Inflammatory macrophage treated with lipopolysaccharide for 4 hours (primary cell): ENCODE measurements around the gene RHOBTB3.

Experiments used
- DNase-seq: peaks from one replicate; pipeline ENCODE4 v3.0.0-alpha.2; 2020

RHOBTB3 gene

DNA sequence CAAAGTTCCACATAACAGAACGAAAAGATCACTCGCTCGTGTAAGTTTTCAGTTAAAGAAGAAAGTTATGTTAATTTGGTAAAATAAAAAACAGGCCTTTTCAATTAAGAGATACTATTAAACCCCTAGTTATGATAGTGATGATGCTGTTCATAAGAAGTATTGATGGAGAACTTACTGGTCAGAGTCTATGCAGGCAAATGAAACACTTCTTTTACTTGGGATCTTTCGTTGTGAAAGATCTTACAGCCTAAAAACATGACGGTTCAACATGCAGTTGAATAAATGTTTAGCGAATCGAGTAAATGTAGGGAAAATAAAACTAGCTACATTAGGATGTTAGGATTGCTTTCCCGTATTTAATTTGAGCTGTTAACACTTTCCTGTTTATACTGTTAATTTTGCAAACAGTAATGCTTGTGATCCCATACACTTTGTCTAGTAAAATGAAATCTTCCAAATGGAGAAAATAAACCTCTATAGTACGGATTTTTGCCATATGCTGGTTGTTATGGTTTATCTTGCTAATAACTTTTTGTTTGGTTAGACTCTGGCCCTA, 2.0 kb downstream of the RHOBTB3 start:
- no peak for DNase-seq

DNA sequence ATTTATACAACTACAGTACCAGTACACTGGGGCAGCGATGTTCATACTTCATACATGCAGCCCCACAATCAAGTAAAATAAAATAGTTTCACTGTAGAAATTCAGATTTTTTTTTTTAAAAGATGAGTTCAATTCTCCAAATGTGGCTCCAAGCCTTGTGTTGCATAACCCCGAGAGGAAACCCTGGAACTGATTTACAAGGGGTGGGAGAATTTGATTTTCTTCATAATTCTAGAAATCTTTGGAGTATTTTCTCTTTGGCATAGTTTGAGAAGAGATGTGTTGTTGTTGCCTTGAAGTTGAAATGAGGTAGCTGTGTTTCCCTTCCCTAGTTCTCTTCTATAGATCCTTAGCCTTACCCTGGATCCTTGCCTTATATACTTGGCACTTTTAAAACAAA, 3.1 kb downstream of the RHOBTB3 start:
- no peak for DNase-seq

DNA sequence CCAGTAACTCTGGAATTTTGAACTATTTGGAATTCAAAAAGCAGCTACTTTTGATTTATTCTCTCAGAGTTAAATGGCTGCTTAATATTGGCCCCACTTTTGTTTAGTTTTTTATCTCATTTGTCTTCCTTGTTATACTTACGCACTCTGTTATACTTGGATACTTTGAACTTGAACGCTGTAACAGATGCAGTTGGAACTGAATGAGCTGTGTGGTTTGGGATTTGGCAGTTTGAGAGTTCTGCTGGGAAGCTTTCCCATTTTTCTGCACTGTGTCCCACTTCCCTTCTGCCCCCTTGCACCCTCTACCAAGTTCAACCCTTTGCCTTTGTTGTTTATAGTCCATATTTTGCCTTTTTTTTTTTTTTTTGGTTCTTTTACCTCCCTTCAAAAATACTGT, 3.8 kb downstream of the RHOBTB3 start:
- DNase-seq, result no peak

DNA sequence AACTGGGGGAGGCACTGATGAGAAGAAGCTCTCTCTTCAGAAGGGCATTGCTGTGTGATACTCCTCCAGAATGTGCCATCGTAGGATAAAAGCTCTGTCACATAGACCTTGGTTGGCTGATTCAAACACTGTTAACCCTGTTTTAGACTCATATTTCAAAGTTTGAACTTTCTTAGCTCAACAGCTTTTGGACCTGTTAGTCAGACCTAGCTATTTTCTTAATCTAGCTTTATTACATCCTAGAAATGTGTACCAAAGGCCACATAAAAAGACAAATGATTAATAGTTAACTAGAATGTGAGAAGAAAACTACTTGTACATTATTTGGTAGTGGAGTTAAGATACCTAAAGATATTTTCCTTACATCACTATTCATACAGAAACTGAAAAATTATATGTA, 4.3 kb downstream of the RHOBTB3 start:
- DNase-seq, result no peak

DNA sequence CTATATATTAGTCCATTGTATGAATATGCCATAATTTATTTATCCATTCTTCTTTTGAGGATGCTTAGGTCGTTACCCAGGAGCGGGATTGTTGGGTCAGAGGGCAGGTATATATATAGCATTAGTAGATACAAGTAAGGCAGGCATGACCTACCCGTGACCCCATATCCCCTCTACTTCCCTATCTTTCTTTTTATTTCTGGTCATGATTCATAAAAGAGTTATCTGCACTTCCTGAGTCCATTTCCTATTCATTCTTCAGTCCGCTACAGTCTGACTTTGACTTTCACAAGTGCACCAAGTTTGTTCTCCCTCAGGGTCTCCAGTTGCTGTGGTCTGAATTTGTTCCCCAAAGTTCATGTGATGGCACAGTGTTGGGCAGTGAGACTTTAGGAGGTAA, 6.9 kb downstream of the RHOBTB3 start:
- DNase-seq, result peak; percentile 57

DNA sequence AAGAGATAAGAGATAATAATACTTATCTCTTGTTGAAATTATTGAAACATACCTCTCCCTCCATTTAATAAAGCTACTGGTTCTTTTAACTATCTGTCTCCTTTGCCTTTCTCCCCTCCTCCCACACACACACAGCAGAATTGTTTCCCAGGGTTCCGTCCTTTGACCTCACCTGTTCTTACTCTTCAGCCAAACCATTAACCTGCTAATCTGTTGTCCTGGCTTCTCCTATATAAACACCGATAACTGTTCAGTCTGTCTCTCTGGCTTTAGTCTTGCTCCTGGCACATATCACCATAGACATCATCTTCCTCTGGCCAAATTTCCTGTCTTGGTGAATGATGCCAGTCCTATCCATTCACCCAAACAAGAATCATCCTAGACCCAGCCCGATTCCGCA, 7.7 kb downstream of the RHOBTB3 start:
- DNase-seq, result no peak

DNA sequence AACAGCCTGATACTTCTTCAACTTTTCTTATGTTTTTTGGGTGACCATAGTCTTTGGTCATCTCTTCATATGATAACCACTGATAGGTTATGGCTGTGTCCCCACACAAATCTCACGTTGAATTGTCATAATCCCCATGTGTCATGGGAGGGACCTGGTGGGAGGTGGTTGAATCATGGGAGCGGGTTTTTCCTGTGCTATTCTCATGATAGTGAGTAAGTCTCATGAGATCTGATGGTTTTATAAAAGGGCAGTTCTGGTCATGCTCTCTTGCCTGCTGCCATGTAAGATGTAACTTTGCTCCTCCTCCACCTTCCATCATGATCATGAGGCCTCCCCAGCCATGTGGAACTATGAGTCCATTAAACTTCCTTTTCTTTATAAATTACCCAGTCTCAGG, 8.7 kb downstream of the RHOBTB3 start:
- peak; percentile 64 for DNase-seq

DNA sequence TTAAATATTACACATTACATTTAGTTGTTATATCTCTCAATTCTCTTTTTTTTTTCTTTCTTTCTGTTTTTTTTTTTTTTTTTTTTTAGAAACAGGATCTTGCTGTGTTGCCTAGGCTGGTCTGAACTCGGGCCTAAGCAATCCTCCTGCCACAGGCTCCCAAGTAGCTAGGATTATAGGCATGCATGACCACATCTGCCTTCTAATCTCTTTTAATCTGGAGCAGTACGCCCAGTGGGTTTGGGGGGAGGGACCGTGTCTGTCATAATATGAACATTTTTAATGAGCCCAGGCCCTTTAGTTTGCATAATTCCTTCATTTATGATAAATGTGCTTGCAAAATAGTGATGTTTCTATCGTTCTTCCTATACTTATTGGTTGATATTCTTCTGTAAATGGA, 10.3 kb downstream of the RHOBTB3 start:
- DNase-seq, result no peak

DNA sequence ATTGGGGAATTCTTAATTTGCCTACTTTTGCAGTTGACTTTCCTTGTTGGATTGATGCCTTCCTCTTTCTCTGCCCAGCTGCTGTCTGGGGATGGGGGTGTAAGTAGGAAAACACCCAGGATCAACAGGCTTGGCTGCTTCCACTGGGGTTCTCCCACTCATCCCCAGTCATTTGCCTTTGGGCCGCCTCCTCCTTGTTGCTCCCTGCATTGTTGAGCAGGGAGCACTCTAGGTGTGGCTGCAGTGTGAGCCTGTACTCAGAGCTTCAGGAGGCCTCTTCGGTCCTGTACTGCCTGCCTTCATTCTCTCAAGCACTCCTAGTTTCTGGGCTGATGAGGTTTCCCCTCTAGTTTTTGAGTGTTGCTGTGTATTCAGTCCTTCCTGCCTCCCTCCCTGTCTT, 12.1 kb downstream of the RHOBTB3 start:
- DNase-seq, result no peak

DNA sequence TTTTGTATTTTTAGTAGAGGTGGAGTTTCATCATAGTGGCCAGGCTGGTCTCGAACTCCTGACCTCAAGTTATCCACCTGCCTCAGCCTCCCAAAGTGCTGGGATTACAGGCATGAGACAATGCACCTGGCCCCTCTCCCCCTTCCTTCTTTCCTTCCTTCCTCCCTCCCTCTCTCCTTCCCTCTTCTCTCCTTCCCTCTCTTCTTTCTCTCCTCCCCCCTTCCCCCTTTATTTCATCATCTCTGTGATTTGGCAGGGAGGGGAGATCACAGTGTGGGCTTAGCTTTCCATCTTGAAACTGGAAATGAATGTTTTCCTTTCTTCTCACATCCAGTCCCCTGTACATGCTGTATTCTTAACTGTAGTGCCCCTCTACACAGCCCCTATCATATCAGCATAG, 12.7 kb downstream of the RHOBTB3 start:
- DNase-seq, result no peak

DNA sequence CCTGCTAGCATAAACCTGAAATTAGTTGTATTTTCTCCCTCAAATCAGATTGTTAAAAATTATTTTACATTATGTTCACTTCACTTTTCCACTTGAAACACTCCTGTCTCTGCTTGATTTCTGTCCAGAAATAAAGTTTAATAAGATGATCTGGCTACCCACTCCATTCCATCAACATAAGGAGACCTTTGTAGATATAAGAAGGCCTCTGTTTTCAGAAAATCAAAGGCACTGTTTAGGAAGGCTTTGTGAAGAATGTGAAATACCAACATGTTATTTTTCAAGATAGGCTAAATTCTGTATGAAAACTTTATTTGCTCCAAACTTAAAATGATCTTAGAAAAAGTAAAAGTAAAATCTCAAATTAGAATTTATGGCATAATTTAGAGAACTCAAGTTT, 15.1 kb downstream of the RHOBTB3 start:
- DNase-seq, result no peak

DNA sequence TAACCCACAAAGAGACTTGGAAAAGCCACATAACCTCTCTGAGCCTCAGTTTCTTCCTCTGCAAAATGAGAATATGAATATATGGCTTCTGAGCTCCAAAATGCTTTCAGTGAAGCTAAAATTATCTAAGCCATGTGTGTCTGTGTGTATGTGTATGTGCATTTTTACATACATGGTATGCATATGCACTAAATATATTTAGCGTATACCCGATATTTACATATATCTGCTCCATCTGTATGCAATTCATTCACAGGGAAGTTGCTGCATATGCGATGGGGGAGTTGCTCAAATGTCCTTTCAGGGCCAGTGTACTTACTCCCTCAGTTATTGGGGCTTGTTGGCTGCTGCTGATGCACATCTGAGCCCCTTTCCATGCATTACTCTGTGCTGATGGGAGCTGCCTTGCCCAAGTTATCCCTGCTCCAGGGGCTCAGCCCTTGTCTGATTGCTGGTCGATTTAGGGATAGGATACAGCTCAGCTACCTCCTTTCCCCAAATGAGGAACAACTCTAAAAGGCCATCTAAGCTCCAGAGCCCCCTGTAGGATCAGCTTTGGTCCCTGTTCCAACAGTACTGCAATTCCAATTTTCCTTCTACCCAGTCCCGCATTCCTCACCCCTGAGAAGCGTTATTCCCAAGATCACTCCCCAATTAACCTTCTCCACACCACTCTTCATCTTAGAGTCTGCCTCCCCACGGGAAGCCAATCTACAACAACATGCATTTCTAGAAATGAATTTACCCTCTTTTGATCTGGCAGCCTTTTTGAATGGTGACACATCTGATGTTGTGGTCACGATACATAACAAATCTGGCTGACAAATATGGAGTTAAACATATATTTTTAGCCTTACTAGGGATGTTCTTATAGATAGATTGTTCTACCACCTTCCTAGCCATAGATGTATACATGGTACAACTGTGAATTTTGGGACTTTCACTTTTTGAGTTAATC, 15.9 kb downstream of the RHOBTB3 start:
- no peak for DNase-seq

DNA sequence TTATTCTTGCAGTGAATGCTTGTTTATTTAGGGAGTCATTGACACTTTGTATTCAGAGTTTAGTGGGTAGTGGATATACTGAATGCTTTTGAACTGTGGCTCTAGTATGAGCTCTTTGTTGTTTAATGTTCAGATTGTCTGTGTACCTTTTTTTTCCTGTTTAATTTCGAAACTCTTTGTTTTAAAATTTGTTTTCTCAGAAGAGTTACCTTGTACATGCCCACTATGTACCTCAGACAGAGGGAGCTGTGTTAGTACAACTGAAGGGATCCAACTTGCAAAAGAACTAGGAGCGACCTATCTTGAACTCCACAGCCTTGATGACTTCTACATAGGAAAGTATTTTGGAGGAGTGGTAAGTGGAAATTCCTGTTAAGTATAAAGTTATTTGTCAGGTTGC, 17.0 kb downstream of the RHOBTB3 start:
- no peak for DNase-seq

DNA sequence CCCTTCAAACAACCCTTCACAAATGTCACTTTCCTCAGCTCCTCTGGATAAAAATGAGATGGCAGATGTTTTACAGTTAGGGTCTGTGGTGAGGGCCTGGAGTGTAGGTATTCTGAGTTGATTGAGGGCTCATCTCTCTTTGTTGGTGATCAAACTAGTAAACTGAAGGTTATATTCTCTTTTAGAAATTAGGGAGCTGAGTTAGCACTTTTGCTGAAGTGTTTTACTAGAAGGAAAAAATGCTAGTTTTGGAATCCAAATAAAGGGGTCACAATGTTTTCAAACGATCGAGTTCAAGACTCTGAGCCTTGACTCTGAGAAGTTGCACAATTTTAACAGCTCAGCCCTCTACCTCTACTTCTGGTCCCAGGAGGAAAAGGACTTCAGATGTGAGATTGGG, 23.4 kb downstream of the RHOBTB3 start:
- no peak for DNase-seq

DNA sequence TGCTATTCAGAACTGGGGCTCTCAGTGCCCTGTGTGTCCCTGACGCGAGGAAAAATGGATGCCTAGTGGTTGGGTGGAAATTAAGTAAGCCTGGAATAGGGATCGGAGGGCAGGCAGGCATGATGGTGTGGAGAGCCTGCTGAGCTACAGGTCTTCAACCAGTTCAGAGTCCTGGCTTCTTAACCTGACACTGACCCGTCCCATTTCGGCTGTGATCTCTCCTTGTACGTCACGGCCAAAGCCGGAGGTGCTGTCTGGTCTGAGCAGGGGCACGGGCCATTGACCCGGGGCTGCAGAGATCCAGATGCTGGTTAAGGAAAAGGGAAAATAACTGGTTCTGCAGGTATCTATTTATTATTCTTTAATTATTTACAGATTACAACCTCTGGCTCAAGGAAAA, 27.9 kb downstream of the RHOBTB3 start:
- DNase-seq, result no peak

DNA sequence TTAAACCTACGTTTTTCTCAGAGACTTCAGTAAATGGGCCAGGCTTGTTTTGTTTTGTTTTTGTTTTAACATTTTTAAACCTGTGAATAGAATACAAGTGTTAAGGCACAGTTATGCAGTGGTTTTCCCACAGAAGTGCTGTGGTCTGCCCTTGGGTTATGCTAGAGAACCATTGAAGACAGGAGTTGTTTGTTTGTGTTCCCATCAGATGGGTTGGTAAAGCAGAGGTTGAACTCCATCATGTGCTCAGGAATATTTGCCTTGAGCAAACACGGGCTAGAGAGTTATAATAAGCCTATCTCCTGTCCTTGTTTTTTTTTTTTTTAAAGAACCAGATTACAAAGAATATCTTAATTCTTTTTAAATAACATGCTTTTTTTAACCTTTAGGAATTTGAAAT, 28.5 kb downstream of the RHOBTB3 start:
- DNase-seq, result no peak

DNA sequence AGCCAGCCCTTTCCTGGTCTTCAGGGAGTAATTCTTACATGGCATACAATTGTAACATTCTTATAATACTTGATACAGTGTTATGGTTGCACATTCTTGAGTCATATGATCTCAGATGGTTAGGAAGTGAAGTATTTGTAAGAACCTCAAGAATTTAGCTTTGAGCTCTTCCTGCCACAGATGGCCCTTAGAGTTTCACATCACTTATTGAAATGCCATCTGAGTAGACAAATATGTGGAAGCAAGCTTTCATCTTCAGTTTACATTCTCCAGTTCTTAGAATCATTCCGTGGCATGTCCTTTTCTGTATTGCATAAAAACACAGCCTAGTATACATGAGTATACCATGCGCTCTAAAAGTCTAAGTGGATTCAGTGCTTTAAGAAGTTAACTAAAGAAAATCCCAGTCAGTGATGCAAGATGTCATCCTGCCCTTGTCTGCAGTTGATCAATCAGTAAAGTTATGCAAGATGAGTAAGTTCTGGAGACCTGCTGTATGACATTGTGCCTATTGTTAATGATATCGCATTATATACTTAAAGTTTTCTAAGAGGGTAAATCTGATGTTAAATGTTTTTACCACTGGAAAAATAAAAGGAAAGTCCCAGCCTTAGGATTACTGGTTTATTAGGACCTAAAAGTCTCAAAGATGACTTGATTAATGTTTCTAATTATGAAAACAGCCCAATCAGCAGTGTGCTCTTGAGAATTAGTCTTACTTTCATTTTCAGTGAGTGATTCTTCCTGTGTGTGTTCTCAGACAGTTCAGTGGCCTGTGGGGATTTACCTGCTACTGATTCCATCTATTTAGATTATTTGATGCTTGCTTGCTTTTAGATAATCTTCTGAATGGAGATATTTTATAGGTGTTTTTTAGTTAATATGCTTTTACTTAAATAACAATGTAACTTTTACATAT, 29.4 kb downstream of the RHOBTB3 start:
- DNase-seq, result peak; percentile 91

DNA sequence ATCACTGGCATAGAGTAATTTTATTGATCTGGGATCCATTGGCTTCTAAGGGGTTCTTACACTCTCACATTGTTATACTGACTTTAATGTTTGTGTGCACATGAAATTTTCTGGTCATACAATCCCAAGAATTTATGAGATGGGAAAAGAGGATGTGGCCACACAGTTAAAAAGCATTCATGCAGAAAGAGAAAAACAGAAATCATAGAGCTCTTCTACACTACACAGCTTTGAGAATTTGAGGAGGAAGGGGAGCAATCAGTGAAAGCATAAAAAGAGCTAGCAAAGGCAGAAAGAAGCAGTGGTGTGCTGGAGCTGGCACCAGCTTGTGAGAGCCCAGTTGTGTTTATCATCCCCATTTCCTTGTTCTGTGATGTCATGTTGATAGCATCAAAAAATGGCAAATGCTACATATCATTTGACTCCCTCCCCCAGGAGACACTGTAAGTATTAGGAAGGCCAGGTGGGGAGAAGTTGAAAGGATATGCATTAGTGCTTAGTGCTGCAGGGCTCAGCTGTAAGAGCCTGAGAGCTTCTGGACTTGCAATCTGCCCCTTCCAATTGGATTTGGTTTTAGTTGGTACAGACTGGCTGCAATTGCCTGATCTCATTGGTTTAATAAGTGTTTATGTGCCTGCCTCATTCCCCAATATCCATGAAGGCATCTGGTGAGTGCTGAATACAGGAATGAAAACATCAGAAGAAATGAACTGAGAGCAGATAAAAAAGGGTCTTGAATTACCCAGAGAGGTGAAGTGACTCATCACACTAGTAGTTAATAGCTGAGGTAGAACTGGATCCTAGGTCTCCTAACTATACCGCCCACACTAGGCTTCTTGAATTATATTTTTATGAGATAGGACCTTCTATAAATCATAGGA, 30.9 kb downstream of the RHOBTB3 start:
- no peak for DNase-seq

DNA sequence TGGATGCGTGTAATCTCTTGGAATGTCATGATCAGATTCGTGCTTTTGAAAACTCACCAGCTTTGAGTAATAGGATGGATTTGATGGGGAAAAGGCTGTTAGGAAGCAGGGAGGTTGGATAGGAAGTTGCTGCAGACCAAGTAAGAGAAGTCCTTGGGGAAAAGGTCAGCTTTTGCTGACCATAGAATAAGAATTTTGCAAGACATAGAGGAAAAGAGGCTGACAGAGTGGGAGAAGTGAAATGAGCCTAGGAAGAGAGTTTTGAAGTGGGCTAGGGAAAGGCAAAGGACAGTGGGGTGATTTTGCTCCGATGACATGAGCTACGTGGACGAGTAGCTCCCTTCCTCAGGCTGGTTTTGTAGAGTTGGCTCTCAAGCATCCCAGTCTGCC, 31.5 kb downstream of the RHOBTB3 start:
- DNase-seq, result no peak

DNA sequence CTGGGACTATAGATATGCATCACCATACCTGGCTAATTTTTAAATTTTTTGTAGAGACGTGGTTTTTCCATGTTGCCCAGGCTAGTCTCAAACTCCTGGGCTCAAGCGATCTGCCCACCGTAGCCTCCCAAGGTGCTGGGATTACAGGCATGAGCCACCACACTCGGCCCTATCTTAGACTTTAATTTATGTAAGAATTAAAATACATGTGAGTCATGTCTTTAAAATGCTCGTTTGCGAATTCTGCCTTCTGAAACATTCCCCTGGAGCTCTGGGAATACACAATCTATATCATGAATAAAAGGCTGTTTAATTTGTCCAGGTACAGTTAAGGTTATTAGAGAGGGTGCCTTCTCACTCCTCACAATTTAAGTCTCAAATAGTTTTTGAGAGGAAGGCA, 32.8 kb downstream of the RHOBTB3 start:
- DNase-seq, result no peak

DNA sequence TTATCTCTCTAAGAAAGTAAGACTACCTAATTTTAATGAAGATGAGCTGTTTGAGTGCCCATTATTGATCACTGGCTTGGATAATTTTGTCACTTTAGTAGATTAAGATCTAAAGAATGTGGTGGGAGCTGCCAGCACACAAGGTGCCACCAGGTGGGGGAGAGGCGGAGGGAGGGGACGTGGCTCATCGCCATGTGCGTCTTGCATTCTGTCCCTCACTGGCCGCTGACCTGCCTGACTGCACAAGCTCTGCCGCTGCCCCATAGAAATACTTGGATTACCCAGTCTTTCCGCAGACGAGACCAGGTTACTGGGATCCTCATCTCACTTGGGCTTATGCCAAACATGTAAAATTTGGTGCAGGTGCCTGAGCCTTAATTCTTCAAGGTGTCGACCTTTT, 37.6 kb downstream of the RHOBTB3 start:
- DNase-seq, result no peak
